Activated T-helper 2 cell treated with anti-CD3 and anti-CD28 coated beads, Interferon-gamma antibody, Interleukin-2, Interleukin-4, amounts not matched to agents 10 μg/mL and 5 μg/mL and 100 μg/mL, durations not matched to agents 14 hours and 24 hours and 36 hours (primary cell): Measurements from ENCODE around the gene ATXN2. TPM values are rescaled to one million over a fixed set of nuclear protein-coding genes. Genes with fewer than 3 reads are reported as not detected.

Experiments
- DNase-seq: peaks from one replicate; pipeline ENCODE4 v3.0.0; 2021; ENCODE audit warnings: low spot score
- H3K27ac Mint-ChIP-seq: one replicate; pipeline ENCODE4 v1.8.0; 2021; ENCODE audit warnings: mixed read lengths
- H3K27me3 Mint-ChIP-seq: one replicate; pipeline ENCODE4 v1.8.0; 2021; ENCODE audit warnings: low read depth, mixed read lengths
- H3K36me3 Mint-ChIP-seq: one replicate; pipeline ENCODE4 v1.8.0; 2021; ENCODE audit warnings: low read depth, mixed read lengths
- H3K4me1 Mint-ChIP-seq: one replicate; pipeline ENCODE4 v1.8.0; 2021; ENCODE audit warnings: low read depth, mixed read lengths
- H3K4me3 Mint-ChIP-seq: one replicate; pipeline ENCODE4 v1.8.0; 2021; ENCODE audit warnings: low read depth, mild to moderate bottlenecking, moderate library complexity, mixed read lengths
- H3K9me3 Mint-ChIP-seq: one replicate; pipeline ENCODE4 v1.8.0; 2021; ENCODE audit warnings: mixed read lengths
- intact Hi-C: fragments of 100-400 bp; cut with micrococcal nuclease; formaldehyde crosslinking; loops from one replicate; pipeline ENCODE4 v1.15.1; 2023
- total RNA-seq: library from RNA; stranded (reverse); gene quantifications from 2 replicates; pipeline ENCODE4 v1.2.3, GENCODE V29; 2022

The ATXN2 gene, protein sequence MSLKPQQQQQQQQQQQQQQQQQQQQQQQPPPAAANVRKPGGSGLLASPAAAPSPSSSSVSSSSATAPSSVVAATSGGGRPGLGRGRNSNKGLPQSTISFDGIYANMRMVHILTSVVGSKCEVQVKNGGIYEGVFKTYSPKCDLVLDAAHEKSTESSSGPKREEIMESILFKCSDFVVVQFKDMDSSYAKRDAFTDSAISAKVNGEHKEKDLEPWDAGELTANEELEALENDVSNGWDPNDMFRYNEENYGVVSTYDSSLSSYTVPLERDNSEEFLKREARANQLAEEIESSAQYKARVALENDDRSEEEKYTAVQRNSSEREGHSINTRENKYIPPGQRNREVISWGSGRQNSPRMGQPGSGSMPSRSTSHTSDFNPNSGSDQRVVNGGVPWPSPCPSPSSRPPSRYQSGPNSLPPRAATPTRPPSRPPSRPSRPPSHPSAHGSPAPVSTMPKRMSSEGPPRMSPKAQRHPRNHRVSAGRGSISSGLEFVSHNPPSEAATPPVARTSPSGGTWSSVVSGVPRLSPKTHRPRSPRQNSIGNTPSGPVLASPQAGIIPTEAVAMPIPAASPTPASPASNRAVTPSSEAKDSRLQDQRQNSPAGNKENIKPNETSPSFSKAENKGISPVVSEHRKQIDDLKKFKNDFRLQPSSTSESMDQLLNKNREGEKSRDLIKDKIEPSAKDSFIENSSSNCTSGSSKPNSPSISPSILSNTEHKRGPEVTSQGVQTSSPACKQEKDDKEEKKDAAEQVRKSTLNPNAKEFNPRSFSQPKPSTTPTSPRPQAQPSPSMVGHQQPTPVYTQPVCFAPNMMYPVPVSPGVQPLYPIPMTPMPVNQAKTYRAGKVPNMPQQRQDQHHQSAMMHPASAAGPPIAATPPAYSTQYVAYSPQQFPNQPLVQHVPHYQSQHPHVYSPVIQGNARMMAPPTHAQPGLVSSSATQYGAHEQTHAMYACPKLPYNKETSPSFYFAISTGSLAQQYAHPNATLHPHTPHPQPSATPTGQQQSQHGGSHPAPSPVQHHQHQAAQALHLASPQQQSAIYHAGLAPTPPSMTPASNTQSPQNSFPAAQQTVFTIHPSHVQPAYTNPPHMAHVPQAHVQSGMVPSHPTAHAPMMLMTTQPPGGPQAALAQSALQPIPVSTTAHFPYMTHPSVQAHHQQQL
- total RNA-seq = 51.6 and 52.6 TPM in 2 replicates

GRCh38 chr12:111598637-111599452, at the start of gene ATXN2:
Gene ATXN2, minus strand, starts transcription at chr12:111599315. Its CDS starts 281 bp downstream, at chr12:111599034.
- intact Hi-C loops = loop anchor here (5.0 kb wide), 3 partner anchors 52 to 192 kb away; partner anchors contain the start of genes ACAD10, BRAP and SH2B3
- DNase-seq = no peak
- Mint-ChIP-seq H3K27ac (peak within 1 kb of the TSS; percentile 89), H3K9me3 (no peaks in the 10 kb centered on the region), H3K4me3 (peak within 1 kb of the TSS; percentile 89), H3K4me1 (peaks cover 23% of the 10 kb centered on the region), H3K36me3 (peaks cover 6% of the 10 kb centered on the region), H3K27me3 (no peaks in the 10 kb centered on the region)

- Mint-ChIP-seq H3K9me3 (no peaks in the 10 kb centered on the region), H3K4me1 (no peaks in the 10 kb centered on the region), H3K4me3 (no peak overlapping the region), H3K27me3 (no peaks in the 10 kb centered on the region), H3K27ac (no peak overlapping the region), H3K36me3 (peaks cover 40% of the 10 kb centered on the region)
- no peak for DNase-seq
- intact Hi-C loops = no loop called here
Observed at GRCh38 chr12:111645433-111645832, 46.3 kb upstream of the ATXN2 start.

GRCh38 chr12:111643427-111643826, 44.3 kb upstream of the ATXN2 start:
- intact Hi-C loops = no loop called here
- no peak overlapping the region for H3K4me3 Mint-ChIP-seq
- no peaks in the 10 kb centered on the region for H3K27me3 Mint-ChIP-seq
- no peak overlapping the region for H3K27ac Mint-ChIP-seq
- no peaks in the 10 kb centered on the region for H3K4me1 Mint-ChIP-seq
- H3K9me3 Mint-ChIP-seq = no peaks in the 10 kb centered on the region
- peaks cover 38% of the 10 kb centered on the region for H3K36me3 Mint-ChIP-seq
- no peak for DNase-seq

- Mint-ChIP-seq H3K4me1 (no peaks in the 10 kb centered on the region), H3K27me3 (no peaks in the 10 kb centered on the region), H3K9me3 (no peaks in the 10 kb centered on the region), H3K27ac (no peak overlapping the region), H3K4me3 (no peak overlapping the region), H3K36me3 (peaks cover 38% of the 10 kb centered on the region)
- no peak for DNase-seq
- intact Hi-C loops = no loop called here
Observed at GRCh38 chr12:111642681-111643426, 43.7 kb upstream of the ATXN2 start.

DNA sequence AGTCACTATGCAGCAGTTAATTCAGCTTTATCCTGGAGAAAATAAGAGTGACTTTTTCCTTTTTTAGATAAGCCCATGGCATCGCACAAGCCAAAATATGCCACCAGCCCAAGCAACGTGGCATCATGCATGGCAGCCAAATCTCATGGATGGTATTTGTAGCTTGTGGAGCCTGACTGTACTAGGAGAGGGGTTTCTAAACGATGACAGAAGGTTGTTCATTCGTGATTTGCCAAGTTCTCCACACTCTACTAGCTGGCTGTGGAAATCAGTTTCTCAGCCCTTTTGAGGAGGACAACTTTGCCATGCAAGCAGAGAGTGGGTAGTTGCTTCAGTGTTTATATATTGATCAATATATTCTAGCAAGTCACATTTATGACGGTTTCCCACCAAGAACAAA, 41.4 kb upstream of the ATXN2 start:
- intact Hi-C loops = no loop called here
- Mint-ChIP-seq H3K4me3 (no peak overlapping the region), H3K4me1 (peaks cover 5% of the 10 kb centered on the region), H3K27ac (no peak overlapping the region), H3K9me3 (no peaks in the 10 kb centered on the region), H3K36me3 (peaks cover 22% of the 10 kb centered on the region), H3K27me3 (no peaks in the 10 kb centered on the region)
- DNase-seq = no peak

- H3K27ac Mint-ChIP-seq = no peak overlapping the region
Observed at GRCh38 chr12:111638556-111638955, 39.4 kb upstream of the ATXN2 start.

DNA sequence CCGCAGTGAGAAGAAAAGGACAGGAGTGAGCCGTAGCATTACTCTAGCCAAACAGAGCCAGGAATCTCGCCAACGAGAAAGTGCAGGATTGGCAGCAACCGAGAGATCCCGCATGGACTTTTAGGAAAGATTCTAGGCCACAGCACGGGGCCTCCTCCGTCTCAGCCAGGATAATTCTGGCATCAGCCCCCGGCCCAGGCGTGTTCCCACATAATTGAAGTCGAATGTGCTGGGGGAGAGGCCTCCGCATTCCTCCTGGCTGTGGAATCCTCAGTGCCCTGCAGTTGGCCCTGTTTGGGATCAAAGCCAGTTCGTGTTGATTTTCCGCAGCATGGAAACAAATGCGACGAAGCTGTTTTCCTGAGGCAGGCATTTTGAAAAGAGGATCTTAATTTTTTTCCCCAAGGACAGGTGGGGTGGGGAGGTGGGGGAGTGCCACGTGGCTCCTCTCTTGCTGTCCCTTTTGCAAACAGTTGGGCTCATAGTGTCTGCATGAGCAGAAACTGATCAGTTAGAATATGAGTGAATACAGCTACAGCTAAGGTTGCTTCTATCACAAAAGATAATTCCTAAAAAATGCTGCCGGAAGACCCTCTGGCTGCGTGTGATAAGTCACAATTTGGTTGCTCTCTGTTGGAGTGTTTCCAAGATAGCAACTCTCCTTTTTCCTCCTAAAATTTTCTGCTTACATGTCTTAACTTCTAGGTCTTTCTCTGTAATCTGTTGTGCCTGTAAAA, 37.3 kb upstream of the ATXN2 start:
- peaks cover 6% of the 10 kb centered on the region for H3K36me3 Mint-ChIP-seq

More at GRCh38 chr12:111638556-111638955, 39.4 kb upstream of the ATXN2 start:
- Mint-ChIP-seq H3K4me1 (peaks cover 8% of the 10 kb centered on the region), H3K4me3 (no peak overlapping the region), H3K27me3 (no peaks in the 10 kb centered on the region), H3K9me3 (no peaks in the 10 kb centered on the region), H3K36me3 (peaks cover 17% of the 10 kb centered on the region)
- no peak for DNase-seq
- intact Hi-C loops = no loop called here

GRCh38 chr12:111635524-111635923, 36.4 kb upstream of the ATXN2 start:
- no peak for DNase-seq
- intact Hi-C loops = no loop called here
- Mint-ChIP-seq H3K4me1 (peaks cover 8% of the 10 kb centered on the region), H3K36me3 (peaks cover 6% of the 10 kb centered on the region), H3K27ac (no peak overlapping the region), H3K4me3 (no peak overlapping the region), H3K27me3 (no peaks in the 10 kb centered on the region), H3K9me3 (no peaks in the 10 kb centered on the region)

More for the DNA sequence above, 37.3 kb upstream of the ATXN2 start:
- H3K9me3 Mint-ChIP-seq = no peaks in the 10 kb centered on the region
- no peaks in the 10 kb centered on the region for H3K27me3 Mint-ChIP-seq
- no peak overlapping the region for H3K27ac Mint-ChIP-seq
- intact Hi-C loops = no loop called here
- peaks cover 8% of the 10 kb centered on the region for H3K4me1 Mint-ChIP-seq
- H3K4me3 Mint-ChIP-seq = no peak overlapping the region
- no peak for DNase-seq

GRCh38 chr12:111628505-111629260, 29.6 kb upstream of the ATXN2 start:
- Mint-ChIP-seq H3K9me3 (no peaks in the 10 kb centered on the region), H3K36me3 (no peaks in the 10 kb centered on the region), H3K27ac (no peak overlapping the region), H3K4me1 (no peaks in the 10 kb centered on the region), H3K4me3 (no peak overlapping the region), H3K27me3 (no peaks in the 10 kb centered on the region)
- intact Hi-C loops = no loop called here
- no peak for DNase-seq

DNA sequence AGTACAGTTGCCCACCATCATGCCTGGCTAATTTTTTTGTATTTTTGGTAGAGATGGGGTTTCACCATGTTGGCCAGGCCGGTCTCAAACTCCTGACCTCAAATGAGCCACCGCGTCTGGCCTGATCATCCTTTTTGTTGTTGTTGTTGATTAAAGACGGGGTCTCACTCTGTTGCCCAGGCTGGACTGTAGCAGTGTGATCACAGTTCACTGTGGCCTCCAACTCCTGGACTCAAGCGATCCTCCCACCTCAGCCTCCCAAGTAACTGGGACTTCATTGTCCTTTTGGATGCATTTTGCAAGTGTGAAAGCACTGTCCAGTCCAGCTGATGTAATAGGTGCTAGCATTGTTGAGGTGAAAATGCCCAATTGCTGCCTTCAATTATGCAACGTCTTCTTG, 27.1 kb upstream of the ATXN2 start:
- no peak overlapping the region for H3K4me3 Mint-ChIP-seq
- no peak for DNase-seq
- no peak overlapping the region for H3K27ac Mint-ChIP-seq
- H3K36me3 Mint-ChIP-seq = no peaks in the 10 kb centered on the region
- no peaks in the 10 kb centered on the region for H3K4me1 Mint-ChIP-seq
- intact Hi-C loops = no loop called here
- H3K9me3 Mint-ChIP-seq = no peaks in the 10 kb centered on the region
- no peaks in the 10 kb centered on the region for H3K27me3 Mint-ChIP-seq
